Ascending aorta (tissue), 2 donors: ENCODE measurements around the gene CCDC33. TPM values are rescaled to one million over a fixed set of nuclear protein-coding genes. Genes with fewer than 3 reads are reported as not detected.
A peak's percentile ranks its signal among the peaks of the same experiment; 100 is the strongest.

Source experiments
- DNase-seq, 2 donors: peaks; one replicate each; pipeline ENCODE4 v3.0.0-alpha.2; 2019; ENCODE audit warnings: low spot score in 2 of 2
- H3K27ac ChIP-seq, 2 donors: fragments of 200-600 bp; sonication (generic); one replicate each; pipeline ENCODE4 v1.5.1; 2016 to 2017; ENCODE audit warnings: mild to moderate bottlenecking in 1 of 2
- H3K27me3 ChIP-seq: fragments of 200-600 bp; sonication (generic); one replicate; pipeline ENCODE4 v1.5.1; 2017
- H3K36me3 ChIP-seq, 2 donors: fragments of 200-600 bp; sonication (generic); one replicate each; pipeline ENCODE4 v1.5.1; 2016
- H3K4me1 ChIP-seq, 2 donors: fragments of 200-600 bp; sonication (generic); one replicate each; pipeline ENCODE4 v1.5.1; 2016 to 2017; ENCODE audit warnings: mild to moderate bottlenecking in 1 of 2
- H3K4me3 ChIP-seq, 2 donors: fragments of 200-600 bp; sonication (generic); one replicate each; pipeline ENCODE4 v1.5.1; 2016 to 2017; ENCODE audit warnings: mild to moderate bottlenecking in 1 of 2
- H3K9me3 ChIP-seq, 2 donors: fragments of 200-600 bp; sonication (generic); one replicate each; pipeline ENCODE4 v1.5.1; 2016
- intact Hi-C: fragments of 100-400 bp; cut with DNase I; formaldehyde crosslinking; loops from one replicate; pipeline ENCODE4 v1.15.1; 2023
- total RNA-seq: library from RNA; depleted of rRNA; stranded (reverse); fragments of >200 nt; gene quantifications from one replicate; pipeline ENCODE4 v1.1.0, GENCODE V29; 2016
- TF ChIP-seq, protein P1 (sequence below), 3 experiments: fragments of 200-600 bp in 2 of 3; fragments of 450-650 bp in 1 of 3; sonication (generic) in 2 of 3; IDR thresholded peaks; one replicate each; pipeline ENCODE4 v1.5.1; 2016 to 2019; ENCODE audit warnings: antibody characterized with exemption in 3 of 3, mild to moderate bottlenecking in 1 of 3, moderate library complexity in 1 of 3

CCDC33 gene
- total RNA-seq, 1 donor from 2014 or later, result not detected

- peak overlapping the region; percentile 36 to 51 for H3K27ac ChIP-seq
- H3K27me3 ChIP-seq, result no peaks in the 10 kb centered on the region
- no peak for DNase-seq
- H3K9me3 ChIP-seq, result no peaks in the 10 kb centered on the region
- intact Hi-C loops, result no loop called here
- TF ChIP-seq, protein P1, sequence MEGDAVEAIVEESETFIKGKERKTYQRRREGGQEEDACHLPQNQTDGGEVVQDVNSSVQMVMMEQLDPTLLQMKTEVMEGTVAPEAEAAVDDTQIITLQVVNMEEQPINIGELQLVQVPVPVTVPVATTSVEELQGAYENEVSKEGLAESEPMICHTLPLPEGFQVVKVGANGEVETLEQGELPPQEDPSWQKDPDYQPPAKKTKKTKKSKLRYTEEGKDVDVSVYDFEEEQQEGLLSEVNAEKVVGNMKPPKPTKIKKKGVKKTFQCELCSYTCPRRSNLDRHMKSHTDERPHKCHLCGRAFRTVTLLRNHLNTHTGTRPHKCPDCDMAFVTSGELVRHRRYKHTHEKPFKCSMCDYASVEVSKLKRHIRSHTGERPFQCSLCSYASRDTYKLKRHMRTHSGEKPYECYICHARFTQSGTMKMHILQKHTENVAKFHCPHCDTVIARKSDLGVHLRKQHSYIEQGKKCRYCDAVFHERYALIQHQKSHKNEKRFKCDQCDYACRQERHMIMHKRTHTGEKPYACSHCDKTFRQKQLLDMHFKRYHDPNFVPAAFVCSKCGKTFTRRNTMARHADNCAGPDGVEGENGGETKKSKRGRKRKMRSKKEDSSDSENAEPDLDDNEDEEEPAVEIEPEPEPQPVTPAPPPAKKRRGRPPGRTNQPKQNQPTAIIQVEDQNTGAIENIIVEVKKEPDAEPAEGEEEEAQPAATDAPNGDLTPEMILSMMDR (IDR thresholded peaks at IDR 0.05), result no peak
- H3K4me1 ChIP-seq, result peaks cover 20 to 31% of the 10 kb centered on the region in 2 donors
- H3K4me3 ChIP-seq, result no peak overlapping the region
- H3K36me3 ChIP-seq, result no peaks in the 10 kb centered on the region
Measured at GRCh38 chr15:74239051-74239705, 3.1 kb downstream of the CCDC33 start.

GRCh38 chr15:74240002-74240568, 4.0 kb downstream of the CCDC33 start:
- Histone ChIP-seq H3K27me3 (no peaks in the 10 kb centered on the region), H3K4me3 (no peak overlapping the region), H3K36me3 (no peaks in the 10 kb centered on the region), H3K27ac (peak overlapping the region; percentile 36 to 51), H3K9me3 (no peaks in the 10 kb centered on the region), H3K4me1 (peaks cover 20 to 32% of the 10 kb centered on the region in 2 donors)
- intact Hi-C loops, result loop anchor here (2.0 kb wide), 2 partner anchors 35 to 61 kb away; no protein-coding TSS in a partner anchor
- TF ChIP-seq, protein P1 (IDR thresholded peaks at IDR 0.05), result peak; percentile 60 to 63 (median 63)
- peak; percentile 47 to 91 for DNase-seq

DNA sequence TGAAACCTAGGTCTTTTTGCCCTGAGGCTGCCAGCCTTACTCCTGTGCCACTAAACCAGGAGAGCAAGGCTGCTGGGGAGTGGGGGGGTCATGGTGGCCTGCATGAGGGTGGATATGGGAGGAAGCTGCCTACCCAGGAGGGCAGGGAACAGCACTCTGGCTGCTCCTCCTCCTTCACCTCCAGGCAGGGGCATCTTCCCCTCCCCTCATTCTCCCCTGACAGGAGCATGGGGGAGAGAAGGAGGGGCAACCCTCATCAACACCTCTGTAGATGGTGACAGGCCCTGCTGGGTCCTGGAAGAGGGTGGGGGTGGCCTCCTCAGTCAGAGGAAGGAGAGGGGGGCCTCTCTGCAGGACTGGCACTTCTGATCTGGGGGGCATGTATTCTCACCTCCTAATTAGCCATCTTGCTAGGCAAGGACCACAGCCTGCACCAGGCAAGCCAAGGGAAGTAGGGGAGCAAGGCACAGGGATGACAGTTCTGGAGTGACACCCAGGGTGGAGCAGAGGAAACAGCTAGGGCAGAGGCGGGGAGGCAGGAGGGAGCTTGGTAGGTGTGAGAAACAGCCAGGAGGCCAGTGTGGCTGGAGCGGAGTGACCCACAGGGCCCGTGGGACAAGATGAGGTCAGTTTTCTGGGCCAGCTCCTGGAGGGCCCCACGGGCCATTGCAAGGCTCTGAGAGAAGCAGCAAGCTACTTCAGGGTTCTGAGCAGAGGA, 4.9 kb downstream of the CCDC33 start:
- DNase-seq, result no peak
- Histone ChIP-seq H3K27ac (peak overlapping the region; percentile 36 to 51), H3K9me3 (no peaks in the 10 kb centered on the region), H3K36me3 (no peaks in the 10 kb centered on the region), H3K27me3 (no peaks in the 10 kb centered on the region), H3K4me3 (no peak overlapping the region), H3K4me1 (peaks cover 20 to 39% of the 10 kb centered on the region in 2 donors)
- intact Hi-C loops, result loop anchor here (2.0 kb wide), 2 partner anchors 36 to 62 kb away; no protein-coding TSS in a partner anchor
- TF ChIP-seq, protein P1 (IDR thresholded peaks at IDR 0.05), result no peak

DNA sequence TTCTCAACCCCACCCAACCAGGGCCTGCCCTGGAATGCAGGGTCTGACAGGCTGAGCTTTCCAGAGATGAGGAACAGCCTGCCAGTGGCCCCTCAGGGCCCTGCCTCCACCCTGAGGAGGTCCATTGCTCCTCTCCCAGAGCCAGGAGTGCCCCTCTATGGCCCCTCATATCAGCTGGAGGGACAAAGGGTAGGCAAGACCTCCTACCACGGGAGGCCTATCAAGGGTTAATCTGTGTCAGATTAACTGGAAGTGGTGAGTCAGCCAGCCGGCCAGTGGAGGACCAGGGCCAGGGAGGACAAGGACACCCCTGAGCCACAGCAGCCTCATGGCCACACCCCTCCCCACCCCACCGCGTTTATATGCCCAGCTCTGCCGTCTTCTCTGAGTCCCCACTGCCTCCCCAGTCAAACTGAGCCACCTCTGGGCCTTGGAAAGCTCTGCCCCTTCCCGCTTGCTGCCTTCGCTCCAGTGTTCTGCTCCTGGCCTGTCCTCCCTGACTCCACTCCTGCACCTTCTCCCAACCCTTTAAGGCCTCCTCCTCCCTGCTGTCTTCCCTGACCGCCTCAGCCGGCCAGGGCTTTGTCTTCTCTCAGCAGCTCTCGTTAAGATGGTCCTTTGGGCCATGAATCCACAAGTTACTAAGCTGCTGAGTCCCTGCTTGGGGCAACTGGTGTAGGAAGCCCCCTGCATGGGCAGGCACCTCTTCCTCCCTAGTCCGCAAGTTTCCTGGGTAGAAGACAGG, 6.5 kb downstream of the CCDC33 start:
- no peaks in the 10 kb centered on the region for H3K9me3 ChIP-seq
- no peak overlapping the region for H3K4me3 ChIP-seq
- no peaks in the 10 kb centered on the region for H3K36me3 ChIP-seq
- peaks cover 20 to 39% of the 10 kb centered on the region in 2 donors for H3K4me1 ChIP-seq
- H3K27me3 ChIP-seq, result no peaks in the 10 kb centered on the region
- H3K27ac ChIP-seq, result no peak overlapping the region
- no peak for DNase-seq
- intact Hi-C loops, result no loop called here
- TF ChIP-seq, protein P1 (IDR thresholded peaks at IDR 0.05), result no peak

DNA sequence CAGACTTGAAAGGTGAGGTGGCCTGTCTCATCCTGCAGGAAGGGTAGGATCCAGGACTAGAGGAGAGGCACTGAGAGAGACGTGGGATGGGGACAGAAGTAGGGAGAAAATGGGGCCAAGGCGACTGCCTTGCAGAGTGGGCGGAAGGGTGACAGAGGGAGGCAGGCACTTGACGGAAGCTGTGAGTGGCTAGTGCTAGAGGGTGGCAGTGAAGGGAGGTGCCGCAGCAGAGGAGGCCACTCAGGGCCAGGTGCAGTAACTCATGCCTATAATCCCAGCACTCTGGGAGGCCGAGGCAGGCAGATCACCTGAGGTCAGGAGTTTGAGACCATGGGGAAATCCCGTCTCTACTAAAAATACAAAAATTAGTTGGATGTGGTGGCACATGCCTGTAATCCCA, 7.3 kb downstream of the CCDC33 start:
- H3K4me1 ChIP-seq, result peaks cover 20 to 39% of the 10 kb centered on the region in 2 donors
- intact Hi-C loops, result no loop called here
- H3K4me3 ChIP-seq, result no peak overlapping the region
- no peaks in the 10 kb centered on the region for H3K36me3 ChIP-seq
- no peaks in the 10 kb centered on the region for H3K27me3 ChIP-seq
- DNase-seq, result no peak
- H3K9me3 ChIP-seq, result no peaks in the 10 kb centered on the region
- TF ChIP-seq, protein P1 (IDR thresholded peaks at IDR 0.05), result no peak
- H3K27ac ChIP-seq, result no peak overlapping the region
